Activated CD8-positive, alpha-beta T cell treated with anti-CD3 and anti-CD28 coated beads for 36 hours (primary cell): Measurements from ENCODE around the gene CNIH3. TPM values are rescaled to one million over a fixed set of nuclear protein-coding genes. Genes with fewer than 3 reads are reported as not detected.

Source experiments
- ATAC-seq: fragments of 200-7000 bp; cut with Tn5 transposase; one replicate; pipeline ENCODE4 v1.10.0; 2021; ENCODE audit warnings: mild to moderate bottlenecking, moderate library complexity
- CTCF ChIA-PET: fragments of 350-600 bp; sonication (Branson Sonifier 250); formaldehyde crosslinking; loops from one replicate; lab custom pipeline; 2021; ENCODE audit warnings: antibody characterized with exemption; lab: Charles Lee
- POLR2A ChIA-PET: fragments of 350-600 bp; sonication (Branson Sonifier 250); formaldehyde crosslinking; loops from one replicate; lab custom pipeline; 2021; ENCODE audit warnings: antibody characterized with exemption; lab: Charles Lee
- DNase-seq: peaks from one replicate; pipeline ENCODE4 v3.0.0-alpha.2; 2020
- H3K27ac Mint-ChIP-seq: one replicate; pipeline ENCODE4 v1.8.0; 2021; ENCODE audit warnings: mild to moderate bottlenecking, mixed read lengths
- H3K27me3 Mint-ChIP-seq: one replicate; pipeline ENCODE4 v1.8.0; 2021; ENCODE audit warnings: mixed read lengths
- H3K36me3 Mint-ChIP-seq: one replicate; pipeline ENCODE4 v1.8.0; 2021; ENCODE audit warnings: low read depth, mixed read lengths
- H3K4me1 Mint-ChIP-seq: one replicate; pipeline ENCODE4 v1.8.0; 2021; ENCODE audit warnings: low read depth, mixed read lengths
- H3K4me3 Mint-ChIP-seq: one replicate; pipeline ENCODE4 v1.8.0; 2021; ENCODE audit warnings: mild to moderate bottlenecking, moderate library complexity, mixed read lengths
- H3K9me3 Mint-ChIP-seq: one replicate; pipeline ENCODE4 v1.8.0; 2021; ENCODE audit warnings: mixed read lengths
- intact Hi-C: fragments of 100-400 bp; cut with micrococcal nuclease; formaldehyde crosslinking; loops from one replicate; pipeline ENCODE4 v1.10.0; 2022
- total RNA-seq, 2 experiments: library from RNA; stranded (reverse); gene quantifications; one replicate each; pipeline ENCODE4 v1.2.3, GENCODE V29; 2021
- TF ChIP-seq, protein P1 (sequence below): fragments of 200-600 bp; IDR thresholded peaks from one replicate; pipeline ENCODE4 v1.8.0; 2022; ENCODE audit warnings: antibody characterized with exemption, mild to moderate bottlenecking

CNIH3 gene
- total RNA-seq, 2 experiments from 2014 or later, result 1.6 to 2.1 TPM

- Mint-ChIP-seq H3K27ac (no peak overlapping the region), H3K27me3 (peaks cover 10% of the 10 kb centered on the region), H3K9me3 (no peaks in the 10 kb centered on the region), H3K4me3 (no peak overlapping the region), H3K4me1 (peaks cover 11% of the 10 kb centered on the region), H3K36me3 (no peaks in the 10 kb centered on the region)
- intact Hi-C loops, result no loop called here
- DNase-seq (no peak), ATAC-seq (no peak)
- TF ChIP-seq, protein P1, sequence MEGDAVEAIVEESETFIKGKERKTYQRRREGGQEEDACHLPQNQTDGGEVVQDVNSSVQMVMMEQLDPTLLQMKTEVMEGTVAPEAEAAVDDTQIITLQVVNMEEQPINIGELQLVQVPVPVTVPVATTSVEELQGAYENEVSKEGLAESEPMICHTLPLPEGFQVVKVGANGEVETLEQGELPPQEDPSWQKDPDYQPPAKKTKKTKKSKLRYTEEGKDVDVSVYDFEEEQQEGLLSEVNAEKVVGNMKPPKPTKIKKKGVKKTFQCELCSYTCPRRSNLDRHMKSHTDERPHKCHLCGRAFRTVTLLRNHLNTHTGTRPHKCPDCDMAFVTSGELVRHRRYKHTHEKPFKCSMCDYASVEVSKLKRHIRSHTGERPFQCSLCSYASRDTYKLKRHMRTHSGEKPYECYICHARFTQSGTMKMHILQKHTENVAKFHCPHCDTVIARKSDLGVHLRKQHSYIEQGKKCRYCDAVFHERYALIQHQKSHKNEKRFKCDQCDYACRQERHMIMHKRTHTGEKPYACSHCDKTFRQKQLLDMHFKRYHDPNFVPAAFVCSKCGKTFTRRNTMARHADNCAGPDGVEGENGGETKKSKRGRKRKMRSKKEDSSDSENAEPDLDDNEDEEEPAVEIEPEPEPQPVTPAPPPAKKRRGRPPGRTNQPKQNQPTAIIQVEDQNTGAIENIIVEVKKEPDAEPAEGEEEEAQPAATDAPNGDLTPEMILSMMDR, result no peak
- ChIA-PET CTCF (interaction anchor here (1.9 kb wide), 1 partner anchor 13 kb away, joined by 6 read pairs; no protein-coding TSS in a partner anchor), POLR2A (no interaction called here)
Measured at GRCh38 chr1:224714553-224714952, 98.4 kb downstream of the CNIH3 start.

- ChIA-PET POLR2A (interaction anchor here (0.9 kb wide), 1 partner anchor 70 kb away, joined by 3 read pairs; no protein-coding TSS in a partner anchor), CTCF (interaction anchor here (1.0 to 1.4 kb wide), 2 partner anchors 74 to 133 kb away, joined by 3 to 4 read pairs; no protein-coding TSS in a partner anchor)
- H3K36me3 Mint-ChIP-seq, result no peaks in the 10 kb centered on the region
- intact Hi-C loops, result no loop called here
- no peak overlapping the region for H3K4me3 Mint-ChIP-seq
- TF ChIP-seq, protein P1, result no peak
- H3K9me3 Mint-ChIP-seq, result no peaks in the 10 kb centered on the region
- peak; percentile 18 for DNase-seq
- H3K4me1 Mint-ChIP-seq, result peaks cover 11% of the 10 kb centered on the region
- H3K27ac Mint-ChIP-seq, result no peak overlapping the region
- peaks cover 16% of the 10 kb centered on the region for H3K27me3 Mint-ChIP-seq
- peak; percentile 49 for ATAC-seq
Measured at GRCh38 chr1:224718470-224719053, 102.4 kb downstream of the CNIH3 start.

DNA sequence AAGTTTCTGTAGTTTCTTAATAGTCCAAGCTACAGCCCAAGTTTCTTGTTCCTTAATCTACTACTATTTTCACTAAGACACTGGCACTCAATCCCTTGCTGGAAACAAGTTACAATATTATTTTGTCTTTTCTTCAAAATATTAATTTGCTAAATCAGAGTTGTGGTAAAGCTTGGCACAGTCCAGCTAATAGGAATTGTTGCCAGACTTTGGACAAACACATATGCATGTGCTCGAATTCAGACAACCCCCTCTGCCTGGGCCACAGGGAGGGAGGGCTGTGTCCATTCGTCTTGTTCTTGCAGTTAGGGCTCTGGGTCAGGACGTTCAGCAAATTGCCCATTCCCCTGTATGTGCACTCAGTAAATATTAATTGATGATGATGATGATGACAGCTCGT lies 103.6 kb downstream of the CNIH3 start:
- peaks cover 11% of the 10 kb centered on the region for H3K4me1 Mint-ChIP-seq
- intact Hi-C loops, result no loop called here
- ChIA-PET POLR2A (no interaction called here), CTCF (no interaction called here)
- H3K36me3 Mint-ChIP-seq, result no peaks in the 10 kb centered on the region
- DNase-seq (no peak), ATAC-seq (no peak)
- no peak overlapping the region for H3K4me3 Mint-ChIP-seq
- TF ChIP-seq, protein P1, result no peak
- H3K27ac Mint-ChIP-seq, result no peak overlapping the region
- peaks cover 15% of the 10 kb centered on the region for H3K27me3 Mint-ChIP-seq
- no peaks in the 10 kb centered on the region for H3K9me3 Mint-ChIP-seq

GRCh38 chr1:224720216-224720615 lies 104.1 kb downstream of the CNIH3 start:
- peaks cover 13% of the 10 kb centered on the region for H3K27me3 Mint-ChIP-seq
- ChIA-PET CTCF (no interaction called here), POLR2A (no interaction called here)

GRCh38 chr1:224721000-224721399 lies 104.9 kb downstream of the CNIH3 start:
- ChIA-PET CTCF (no interaction called here), POLR2A (no interaction called here)
- ATAC-seq (no peak), DNase-seq (no peak)
- H3K4me1 Mint-ChIP-seq, result peaks cover 11% of the 10 kb centered on the region
- H3K27me3 Mint-ChIP-seq, result peaks cover 13% of the 10 kb centered on the region
- intact Hi-C loops, result no loop called here
- H3K36me3 Mint-ChIP-seq, result no peaks in the 10 kb centered on the region
- no peaks in the 10 kb centered on the region for H3K9me3 Mint-ChIP-seq
- H3K27ac Mint-ChIP-seq, result no peak overlapping the region
- TF ChIP-seq, protein P1, result no peak
- H3K4me3 Mint-ChIP-seq, result no peak overlapping the region

More at GRCh38 chr1:224720216-224720615, 104.1 kb downstream of the CNIH3 start:
- Mint-ChIP-seq H3K4me1 (peaks cover 11% of the 10 kb centered on the region), H3K36me3 (no peaks in the 10 kb centered on the region), H3K4me3 (no peak overlapping the region), H3K27ac (no peak overlapping the region), H3K9me3 (no peaks in the 10 kb centered on the region)
- TF ChIP-seq, protein P1, result no peak
- intact Hi-C loops, result no loop called here
- ATAC-seq, result no peak
- DNase-seq, result no peak
